GM12878 (cell line): Measurements from ENCODE around the gene ADH1C.
"Not testable (repeated sequence)": the region's sequence is repeated elsewhere in the genome, so short reads cannot be mapped to it uniquely, and the experiment has no call there.

Source experiments
- CHD1 ChIP-seq: IDR thresholded peaks from 2 replicates; pipeline ENCODE4 v1.6.1; 2012; ENCODE audit warnings: low read depth, low read length, improper control_type of control experiment
- CREB1 ChIP-seq: IDR thresholded peaks from 2 replicates; pipeline ENCODE4 v1.6.1; 2012; ENCODE audit warnings: low read depth, mild to moderate bottlenecking, inconsistent platforms
- E2F4 ChIP-seq: IDR thresholded peaks from 2 replicates; pipeline ENCODE4 v1.6.1; 2012; ENCODE audit warnings: low read depth, low read length, improper control_type of control experiment
- EZH2 ChIP-seq: IDR thresholded peaks from 2 replicates; pipeline ENCODE4 v1.6.1; 2012; ENCODE audit warnings: low read depth, mild to moderate bottlenecking, control low read depth, inconsistent platforms, low read length, borderline replicate concordance; ENCODE audit not compliant: control insufficient read depth
- NFYB ChIP-seq: IDR thresholded peaks from 2 replicates; pipeline ENCODE4 v1.6.1; 2011; ENCODE audit warnings: low read depth, mild to moderate bottlenecking, low read length, improper control_type of control experiment, moderate library complexity; ENCODE audit not compliant: insufficient read depth
- NRF1 ChIP-seq: conservative IDR thresholded peaks from 2 replicates; pipeline ENCODE4 v1.6.1; 2011; ENCODE audit warnings: mild to moderate bottlenecking, low read depth, low read length, improper control_type of control experiment
- PAX5 ChIP-seq: IDR thresholded peaks from 2 replicates; pipeline ENCODE4 v1.6.1; 2011; ENCODE audit warnings: low read depth, low read length, borderline replicate concordance
- PML ChIP-seq: IDR thresholded peaks from 2 replicates; pipeline ENCODE4 v1.6.1; 2012; ENCODE audit warnings: low read length, inconsistent platforms
- SMC3 ChIP-seq: IDR thresholded peaks from 2 replicates; pipeline ENCODE4 v1.6.1; 2011; ENCODE audit warnings: low read length, improper control_type of control experiment, borderline replicate concordance
- ZNF274 ChIP-seq: IDR thresholded peaks from one replicate; pipeline ENCODE4 v1.8.0; 2011; ENCODE audit not compliant: insufficient read length, insufficient read depth
- TF ChIP-seq, protein P1 (sequence below): fragments of 450-650 bp; IDR thresholded peaks from 2 replicates; pipeline ENCODE4 v1.6.1; 2017; ENCODE audit warnings: mild to moderate bottlenecking, moderate library complexity
- TF ChIP-seq, protein P2 (sequence below), 3 experiments: IDR thresholded peaks in 2 of 3; conservative IDR thresholded peaks in 1 of 3; 2 replicates each; pipeline ENCODE4 v1.5.1; 2011; ENCODE audit warnings: low read depth in 3 of 3, low read length in 3 of 3, mild to moderate bottlenecking in 3 of 3, control low read depth in 2 of 3, moderate library complexity in 2 of 3, inconsistent platforms in 1 of 3, mixed read lengths in 1 of 3; ENCODE audit not compliant: control insufficient read depth in 2 of 3, insufficient read depth in 1 of 3; ENCODE audit errors: extremely low read depth in 1 of 3

- TF ChIP-seq ZNF274, PAX5, NRF1, CHD1, E2F4, EZH2, SMC3, CREB1, NFYB, PML: not testable (repeated sequence)
- TF ChIP-seq, protein P1, sequence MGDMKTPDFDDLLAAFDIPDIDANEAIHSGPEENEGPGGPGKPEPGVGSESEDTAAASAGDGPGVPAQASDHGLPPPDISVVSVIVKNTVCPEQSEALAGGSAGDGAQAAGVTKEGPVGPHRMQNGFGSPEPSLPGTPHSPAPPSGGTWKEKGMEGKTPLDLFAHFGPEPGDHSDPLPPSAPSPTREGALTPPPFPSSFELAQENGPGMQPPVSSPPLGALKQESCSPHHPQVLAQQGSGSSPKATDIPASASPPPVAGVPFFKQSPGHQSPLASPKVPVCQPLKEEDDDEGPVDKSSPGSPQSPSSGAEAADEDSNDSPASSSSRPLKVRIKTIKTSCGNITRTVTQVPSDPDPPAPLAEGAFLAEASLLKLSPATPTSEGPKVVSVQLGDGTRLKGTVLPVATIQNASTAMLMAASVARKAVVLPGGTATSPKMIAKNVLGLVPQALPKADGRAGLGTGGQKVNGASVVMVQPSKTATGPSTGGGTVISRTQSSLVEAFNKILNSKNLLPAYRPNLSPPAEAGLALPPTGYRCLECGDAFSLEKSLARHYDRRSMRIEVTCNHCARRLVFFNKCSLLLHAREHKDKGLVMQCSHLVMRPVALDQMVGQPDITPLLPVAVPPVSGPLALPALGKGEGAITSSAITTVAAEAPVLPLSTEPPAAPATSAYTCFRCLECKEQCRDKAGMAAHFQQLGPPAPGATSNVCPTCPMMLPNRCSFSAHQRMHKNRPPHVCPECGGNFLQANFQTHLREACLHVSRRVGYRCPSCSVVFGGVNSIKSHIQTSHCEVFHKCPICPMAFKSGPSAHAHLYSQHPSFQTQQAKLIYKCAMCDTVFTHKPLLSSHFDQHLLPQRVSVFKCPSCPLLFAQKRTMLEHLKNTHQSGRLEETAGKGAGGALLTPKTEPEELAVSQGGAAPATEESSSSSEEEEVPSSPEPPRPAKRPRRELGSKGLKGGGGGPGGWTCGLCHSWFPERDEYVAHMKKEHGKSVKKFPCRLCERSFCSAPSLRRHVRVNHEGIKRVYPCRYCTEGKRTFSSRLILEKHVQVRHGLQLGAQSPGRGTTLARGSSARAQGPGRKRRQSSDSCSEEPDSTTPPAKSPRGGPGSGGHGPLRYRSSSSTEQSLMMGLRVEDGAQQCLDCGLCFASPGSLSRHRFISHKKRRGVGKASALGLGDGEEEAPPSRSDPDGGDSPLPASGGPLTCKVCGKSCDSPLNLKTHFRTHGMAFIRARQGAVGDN: not testable (repeated sequence)
- TF ChIP-seq, protein P2, sequence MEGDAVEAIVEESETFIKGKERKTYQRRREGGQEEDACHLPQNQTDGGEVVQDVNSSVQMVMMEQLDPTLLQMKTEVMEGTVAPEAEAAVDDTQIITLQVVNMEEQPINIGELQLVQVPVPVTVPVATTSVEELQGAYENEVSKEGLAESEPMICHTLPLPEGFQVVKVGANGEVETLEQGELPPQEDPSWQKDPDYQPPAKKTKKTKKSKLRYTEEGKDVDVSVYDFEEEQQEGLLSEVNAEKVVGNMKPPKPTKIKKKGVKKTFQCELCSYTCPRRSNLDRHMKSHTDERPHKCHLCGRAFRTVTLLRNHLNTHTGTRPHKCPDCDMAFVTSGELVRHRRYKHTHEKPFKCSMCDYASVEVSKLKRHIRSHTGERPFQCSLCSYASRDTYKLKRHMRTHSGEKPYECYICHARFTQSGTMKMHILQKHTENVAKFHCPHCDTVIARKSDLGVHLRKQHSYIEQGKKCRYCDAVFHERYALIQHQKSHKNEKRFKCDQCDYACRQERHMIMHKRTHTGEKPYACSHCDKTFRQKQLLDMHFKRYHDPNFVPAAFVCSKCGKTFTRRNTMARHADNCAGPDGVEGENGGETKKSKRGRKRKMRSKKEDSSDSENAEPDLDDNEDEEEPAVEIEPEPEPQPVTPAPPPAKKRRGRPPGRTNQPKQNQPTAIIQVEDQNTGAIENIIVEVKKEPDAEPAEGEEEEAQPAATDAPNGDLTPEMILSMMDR (IDR thresholded peaks at IDR 0.05 in 2 of 3, conservative IDR thresholded peaks at IDR 0.05 in 1 of 3; ENCODE audit: control insufficient read depth in 2 of 3, extremely low read depth in 1 of 3, insufficient read depth in 1 of 3, low read depth in 3 of 3, low read length in 3 of 3): not testable (repeated sequence)
Measured at GRCh38 chr4:99367817-99368216, 15.3 kb upstream of the ADH1C start.
